Stimulated activated CD4-positive, alpha-beta T cell treated with anti-CD3 and anti-CD28 coated beads, Interleukin-12 subunit alpha, Interleukin-12 subunit beta, amount 100 ng/mL, for 24 hours (primary cell): ENCODE results near the gene TBX10.
"Not testable (repeated sequence)": the region's sequence is repeated elsewhere in the genome, so short reads cannot be mapped to it uniquely, and the experiment has no call there.

Source experiments
- DNase-seq, 2 experiments: peaks; one replicate each; pipeline ENCODE4 v3.0.0-alpha.2; 2020; ENCODE audit warnings: low read depth in 2 of 2

TBX10 gene

GRCh38 chr11:67616431-67617242 lies 22.9 kb downstream of the TBX10 start:
- no peak for DNase-seq

GRCh38 chr11:67615728-67616430 lies 23.7 kb downstream of the TBX10 start:
- DNase-seq, result no peak

DNA sequence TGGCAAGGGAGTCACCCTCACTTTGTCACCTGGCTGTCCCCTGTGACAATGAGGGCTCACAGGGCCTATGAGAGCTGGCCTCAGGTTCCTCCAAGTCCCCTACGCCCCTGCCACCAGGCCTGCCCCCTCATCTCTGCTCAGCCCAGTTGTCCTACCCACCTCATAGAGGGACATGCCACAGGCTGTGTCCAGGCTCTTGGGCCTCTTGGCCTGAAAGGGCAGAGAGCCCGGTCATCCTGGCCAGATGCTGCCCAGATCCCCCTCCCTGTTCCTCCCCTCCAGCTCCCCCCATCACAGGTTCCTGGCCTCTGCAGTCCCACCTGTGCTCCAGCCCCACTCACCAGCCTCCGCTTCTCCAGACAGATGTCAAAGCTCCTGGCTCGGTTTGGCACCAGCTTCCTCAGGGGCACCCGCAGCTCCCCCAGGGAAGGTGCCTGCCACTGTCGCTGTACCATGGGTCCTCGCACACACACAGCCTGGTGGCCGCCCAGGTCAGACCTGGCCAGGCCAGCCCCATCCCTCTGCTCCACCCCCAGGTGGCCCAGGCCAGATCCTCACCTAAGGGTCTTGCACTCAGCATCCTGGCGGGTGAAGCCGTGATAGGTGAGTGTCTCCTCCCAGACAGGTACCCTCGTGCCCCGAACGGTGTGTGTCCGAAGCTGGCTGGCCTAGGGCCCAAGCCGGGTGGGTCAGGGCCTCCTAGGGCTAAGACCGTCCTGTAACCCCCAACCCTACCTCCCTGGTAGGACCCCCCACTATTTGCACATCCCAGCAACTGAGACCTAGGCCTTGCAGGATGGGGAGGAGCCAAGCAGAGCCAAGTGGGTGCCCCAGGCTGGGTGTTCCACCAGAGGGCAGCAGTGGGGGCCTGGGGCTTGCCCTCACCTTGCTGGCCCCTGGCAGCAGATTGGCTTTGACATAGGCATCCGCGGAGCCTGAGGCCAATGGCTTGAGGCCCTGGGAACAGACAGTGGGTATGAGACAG lies 24.5 kb downstream of the TBX10 start:
- DNase-seq, result peak in 1 of 2 experiments; percentile 60

DNA sequence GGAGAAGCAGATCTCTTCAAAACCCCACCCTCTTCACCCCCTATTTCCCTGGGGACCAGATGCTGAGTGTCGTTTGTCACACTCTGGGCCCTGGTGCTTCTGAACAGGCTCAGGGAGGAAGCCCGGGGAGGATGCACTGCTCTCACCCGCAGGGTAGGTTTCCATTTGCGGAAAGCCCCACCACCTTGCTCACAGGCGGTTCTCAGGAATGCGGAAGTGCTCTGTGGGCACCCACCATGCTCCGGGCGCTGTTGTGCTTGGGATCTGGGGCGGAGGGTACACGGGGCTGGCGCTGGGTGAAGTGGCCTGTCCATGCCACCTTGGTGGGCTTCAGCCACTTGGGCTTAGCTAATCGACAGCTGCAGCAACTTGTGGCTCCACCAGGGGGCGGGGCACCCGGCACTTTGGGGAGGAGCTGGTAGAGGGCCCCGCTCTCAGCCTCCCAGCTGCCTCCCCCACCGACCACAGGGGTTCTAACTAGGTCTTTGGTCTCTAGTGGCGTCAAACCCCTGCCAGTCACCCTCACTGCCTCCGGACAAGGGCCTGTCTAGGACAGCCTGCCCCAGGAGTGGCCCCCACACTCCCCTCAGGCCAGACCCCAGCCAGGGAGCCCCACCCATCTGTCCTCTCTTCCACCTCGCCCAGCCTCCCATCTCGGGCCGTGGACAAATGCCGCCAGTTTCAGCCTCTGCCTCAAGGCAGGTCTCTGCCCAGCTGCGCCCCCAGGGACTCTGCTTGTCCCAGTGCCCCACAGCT lies 25.4 kb downstream of the TBX10 start:
- DNase-seq, result peak; percentile 63 to 70

DNA sequence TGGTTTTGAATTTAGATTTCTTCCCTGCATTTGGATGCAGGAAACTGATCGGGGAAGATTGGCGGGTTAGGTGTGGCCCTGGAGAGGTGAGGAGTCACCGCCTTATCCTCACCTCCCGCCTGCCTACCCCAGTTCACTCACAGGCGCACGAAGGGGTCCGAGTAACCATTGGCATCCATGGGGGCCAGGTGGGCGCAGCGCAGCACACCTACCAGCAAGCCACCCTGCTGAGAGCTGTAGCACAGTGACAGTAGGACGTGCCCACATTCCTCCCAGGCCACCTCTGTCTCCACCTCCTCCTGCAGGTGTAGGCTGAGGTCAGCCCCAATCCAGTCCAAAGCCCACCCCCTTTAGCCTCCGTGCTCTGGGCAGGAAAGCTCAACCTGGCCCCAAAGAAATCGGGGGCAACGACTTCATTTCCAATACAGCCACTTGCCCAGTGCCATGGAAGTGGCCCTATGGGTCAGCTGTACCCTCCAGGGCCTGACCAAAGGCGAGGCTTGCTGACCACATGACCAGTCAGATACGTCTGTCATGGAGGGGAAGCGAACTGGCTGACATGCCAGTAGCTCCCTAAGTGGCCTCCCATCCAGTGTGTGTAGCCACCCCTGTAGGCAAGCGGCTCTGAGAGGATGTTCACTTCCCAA lies 26.1 kb downstream of the TBX10 start:
- DNase-seq, result no peak

DNA sequence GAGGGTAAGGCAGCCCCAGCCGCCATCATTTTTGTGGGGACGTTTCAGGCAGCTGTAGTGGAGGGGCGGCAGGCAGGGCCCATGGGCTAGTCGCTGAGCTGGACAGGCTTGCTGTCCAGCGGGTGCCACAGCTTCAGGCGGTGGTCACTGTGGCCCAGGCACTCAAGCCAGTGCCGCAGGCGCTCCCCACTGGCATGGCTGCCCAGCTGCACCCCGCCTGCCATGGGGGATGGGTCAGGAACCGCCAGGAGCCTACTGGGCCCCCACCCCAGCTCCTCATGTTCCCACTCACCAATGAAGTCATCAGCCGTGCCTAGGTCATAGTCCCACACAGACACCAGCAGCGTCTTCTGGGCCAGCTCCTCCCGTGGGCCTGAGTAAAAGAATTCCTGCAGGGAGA lies 26.8 kb downstream of the TBX10 start:
- no peak for DNase-seq

DNA sequence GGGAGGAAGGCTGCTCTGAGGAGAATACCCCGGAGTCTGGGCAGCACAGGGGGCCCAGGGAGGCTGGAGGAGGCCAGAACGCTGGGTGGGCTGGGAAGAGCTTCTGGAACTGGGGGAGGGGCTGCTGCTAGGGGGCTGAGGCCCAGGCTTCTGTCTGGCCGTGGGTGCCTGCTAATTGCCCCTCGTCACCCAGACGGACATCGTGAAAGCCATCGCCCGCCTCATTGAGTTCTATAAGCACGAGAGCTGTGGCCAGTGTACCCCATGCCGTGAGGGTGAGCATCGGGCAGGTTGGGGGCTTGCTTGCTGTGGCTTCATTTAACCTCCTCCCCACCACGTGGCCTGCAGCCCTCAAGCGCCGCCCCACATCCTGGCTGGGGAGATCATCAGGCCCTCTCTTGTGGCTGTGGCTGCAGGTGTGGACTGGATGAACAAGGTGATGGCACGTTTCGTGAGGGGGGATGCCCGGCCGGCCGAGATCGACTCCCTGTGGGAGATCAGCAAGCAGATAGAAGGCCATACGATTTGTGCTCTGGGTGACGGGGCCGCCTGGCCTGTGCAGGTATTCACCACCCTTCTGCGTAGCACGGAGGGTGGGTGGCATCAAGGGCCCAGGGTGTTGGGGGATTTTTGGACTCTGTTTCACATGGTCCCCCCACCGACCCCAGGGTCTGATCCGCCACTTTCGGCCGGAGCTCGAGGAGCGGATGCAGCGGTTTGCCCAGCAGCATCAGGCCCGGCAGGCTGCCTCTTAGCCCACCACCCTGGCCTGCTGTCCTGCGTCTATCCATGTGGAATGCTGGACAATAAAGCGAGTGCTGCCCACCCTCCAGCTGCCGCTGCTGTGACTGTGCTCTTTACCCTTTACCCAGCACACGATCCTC lies 27.6 kb downstream of the TBX10 start:
- no peak for DNase-seq

DNA sequence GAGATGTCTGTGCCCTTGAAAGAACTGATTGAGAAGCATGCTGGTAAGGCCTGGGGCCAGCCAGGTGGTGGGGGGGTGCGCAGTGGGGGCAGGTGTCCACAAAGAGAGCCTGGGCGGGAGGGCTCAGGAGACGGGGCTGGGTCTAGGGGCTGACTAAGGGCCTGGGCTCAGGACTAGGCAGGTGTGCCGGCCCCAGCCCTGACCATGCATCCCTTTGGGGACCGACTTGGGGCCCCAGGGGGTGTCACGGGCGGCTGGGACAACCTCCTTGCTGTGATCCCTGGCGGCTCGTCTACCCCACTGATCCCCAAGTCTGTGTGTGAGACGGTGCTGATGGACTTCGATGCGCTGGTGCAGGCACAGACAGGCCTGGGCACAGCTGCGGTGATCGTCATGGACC lies 28.4 kb downstream of the TBX10 start:
- no peak for DNase-seq

DNA sequence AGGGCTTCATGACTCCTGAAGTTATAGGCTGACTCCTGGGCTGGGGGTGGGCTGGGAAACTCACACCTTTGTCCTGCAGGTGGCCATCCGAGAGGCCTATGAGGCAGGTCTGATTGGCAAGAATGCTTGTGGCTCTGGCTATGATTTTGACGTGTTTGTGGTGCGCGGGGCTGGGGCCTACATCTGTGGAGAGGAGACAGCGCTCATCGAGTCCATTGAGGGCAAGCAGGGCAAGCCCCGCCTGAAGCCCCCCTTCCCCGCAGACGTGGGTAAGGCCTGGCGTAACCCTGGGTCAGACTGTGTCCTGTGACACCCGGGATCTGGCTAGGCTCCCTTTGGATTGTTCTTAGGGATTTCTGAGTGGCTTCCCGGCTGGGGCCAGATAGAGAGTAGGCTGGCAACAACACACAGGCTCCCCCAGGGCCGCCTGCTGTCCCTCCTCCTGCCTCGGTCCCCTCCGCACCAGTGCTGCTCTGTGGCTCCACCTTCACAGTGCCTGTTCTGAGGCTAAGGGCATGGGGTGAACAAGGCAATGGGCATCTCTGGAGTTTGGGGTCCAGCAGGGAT lies 29.2 kb downstream of the TBX10 start:
- no peak for DNase-seq

DNA sequence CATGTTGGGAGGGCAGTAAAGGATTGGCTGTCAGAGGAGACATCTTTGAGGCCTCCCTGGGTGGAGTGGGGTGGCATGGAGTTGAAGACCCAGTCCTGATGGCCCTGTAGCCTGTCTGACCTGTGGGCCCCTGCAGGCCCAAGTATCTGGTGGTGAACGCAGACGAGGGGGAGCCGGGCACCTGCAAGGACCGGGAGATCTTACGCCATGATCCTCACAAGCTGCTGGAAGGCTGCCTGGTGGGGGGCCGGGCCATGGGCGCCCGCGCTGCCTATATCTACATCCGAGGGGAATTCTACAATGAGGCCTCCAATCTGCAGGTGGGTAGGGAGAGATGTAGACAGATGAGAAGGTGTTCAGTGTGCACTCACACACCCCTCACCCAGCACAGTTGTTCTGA lies 30.2 kb downstream of the TBX10 start:
- no peak for DNase-seq

DNA sequence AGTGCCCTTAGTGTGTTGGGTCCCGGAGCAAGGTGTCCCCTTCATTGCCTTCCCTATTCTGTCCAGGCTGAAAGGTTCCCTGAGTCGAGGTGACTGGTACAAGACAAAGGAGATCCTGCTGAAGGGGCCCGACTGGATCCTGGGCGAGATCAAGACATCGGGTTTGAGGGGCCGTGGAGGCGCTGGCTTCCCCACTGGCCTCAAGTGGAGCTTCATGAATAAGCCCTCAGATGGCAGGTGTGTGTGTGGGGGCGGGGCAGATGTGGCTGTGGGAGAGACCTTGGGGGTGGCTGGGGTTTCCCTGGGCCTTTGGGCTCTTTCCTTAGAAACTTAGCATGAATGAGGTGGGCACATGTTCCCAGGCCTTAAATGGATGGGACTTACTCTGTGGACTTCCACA lies 31.1 kb downstream of the TBX10 start:
- no peak for DNase-seq

DNA sequence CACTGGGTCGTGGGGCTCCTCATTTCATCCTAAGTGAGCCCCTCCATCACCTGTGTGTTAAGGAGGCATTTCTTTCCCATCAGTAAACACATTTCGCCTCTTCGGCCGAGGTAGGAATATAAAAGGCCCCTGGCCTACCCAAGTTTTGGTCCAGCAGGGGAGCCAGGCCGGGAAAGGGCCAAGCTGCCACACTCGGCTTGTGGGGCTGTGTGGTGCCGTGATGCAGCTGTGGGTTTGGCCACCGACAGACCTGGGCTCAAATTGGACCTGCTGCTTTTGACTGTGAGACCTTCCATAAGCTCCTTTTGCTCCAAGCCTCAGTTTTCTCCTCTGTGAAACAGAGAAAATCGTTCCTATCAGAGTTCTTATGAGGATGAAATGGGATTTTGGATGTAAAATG lies 32.1 kb downstream of the TBX10 start:
- no peak for DNase-seq

- peak; percentile 95 to 96 for DNase-seq
These were observed 32.9 kb downstream of the TBX10 start, which contains the start of gene NDUFV1 for GRCh38 chr11:67606492-67607295. TSS of gene NDUFV1 (plus strand) at chr11:67606936. CDS start at chr11:67607005, 69 bp downstream.

DNA sequence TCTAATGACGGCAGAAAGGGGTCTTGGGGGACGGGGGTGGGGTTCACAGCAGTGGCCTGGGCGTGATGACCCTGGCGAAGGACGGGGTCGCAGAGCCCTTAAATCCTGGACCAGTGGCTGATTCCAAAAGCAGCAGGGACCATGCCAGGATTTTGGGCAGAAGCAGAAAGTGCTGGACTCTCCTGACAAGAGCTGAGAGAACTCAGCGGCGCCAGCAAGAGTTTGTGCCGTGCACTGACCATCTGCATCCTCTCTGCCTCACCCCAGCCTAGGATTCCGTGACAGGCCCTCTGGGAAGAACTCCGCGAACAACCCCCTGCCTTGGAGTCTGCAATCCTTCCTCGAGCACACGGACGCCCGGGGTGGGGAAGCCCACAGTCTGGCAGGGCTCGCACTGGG lies 33.5 kb downstream of the TBX10 start:
- DNase-seq, result no peak

GRCh38 chr11:67605231-67606011 lies 34.1 kb downstream of the TBX10 start:
- DNase-seq, result no peak

DNA sequence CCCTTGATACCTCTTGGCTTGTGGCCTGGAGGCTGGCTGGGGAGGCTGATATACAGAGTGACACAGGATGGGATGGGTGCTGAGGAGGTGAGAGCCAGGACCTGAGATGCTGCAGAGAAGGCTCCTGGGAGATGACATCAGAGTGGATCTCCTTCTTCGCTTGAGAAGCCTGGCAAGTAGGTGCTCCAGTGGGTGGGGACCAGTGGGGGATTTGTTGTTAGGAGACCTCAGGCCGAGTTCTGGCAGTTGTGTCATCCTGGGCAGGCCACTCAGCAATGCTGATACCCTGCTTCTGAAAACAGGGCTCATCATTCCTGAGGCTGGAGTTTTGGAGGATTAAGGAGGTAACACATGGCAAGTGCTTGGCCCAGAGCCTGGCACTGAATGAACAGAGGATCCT lies 34.7 kb downstream of the TBX10 start:
- no peak for DNase-seq

- DNase-seq, result not testable (repeated sequence)
These were observed 35.4 kb downstream of the TBX10 start for GRCh38 chr11:67604119-67604518.

DNA sequence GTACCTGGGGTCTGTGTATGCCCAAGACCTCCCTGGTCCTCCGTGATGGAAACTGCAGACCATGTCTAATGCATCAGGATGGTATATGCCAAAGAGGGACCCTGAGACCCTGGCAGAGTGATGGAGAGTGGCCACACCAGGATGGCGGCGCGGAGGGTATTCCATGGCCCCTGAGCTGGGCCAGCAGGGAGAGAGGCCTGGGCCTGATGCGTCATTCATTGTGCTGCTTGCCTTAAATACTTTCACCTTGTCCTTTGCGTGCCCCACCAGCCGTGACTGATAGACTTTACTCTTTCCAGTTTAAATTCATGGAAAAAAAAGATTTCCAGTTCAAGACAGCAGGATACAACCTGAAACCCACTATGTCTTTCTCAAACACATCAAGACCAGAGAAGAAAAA lies 38.5 kb downstream of the TBX10 start:
- DNase-seq, result no peak
